Measurements from ENCODE around the gene INPP5A. TPM values are rescaled to one million over a fixed set of nuclear protein-coding genes. Genes with fewer than 3 reads are reported as not detected.

The INPP5A gene
- total and polyA plus RNA-seq, 2 experiments from 2014 or later = 41.2 to 53.6 TPM

DNA sequence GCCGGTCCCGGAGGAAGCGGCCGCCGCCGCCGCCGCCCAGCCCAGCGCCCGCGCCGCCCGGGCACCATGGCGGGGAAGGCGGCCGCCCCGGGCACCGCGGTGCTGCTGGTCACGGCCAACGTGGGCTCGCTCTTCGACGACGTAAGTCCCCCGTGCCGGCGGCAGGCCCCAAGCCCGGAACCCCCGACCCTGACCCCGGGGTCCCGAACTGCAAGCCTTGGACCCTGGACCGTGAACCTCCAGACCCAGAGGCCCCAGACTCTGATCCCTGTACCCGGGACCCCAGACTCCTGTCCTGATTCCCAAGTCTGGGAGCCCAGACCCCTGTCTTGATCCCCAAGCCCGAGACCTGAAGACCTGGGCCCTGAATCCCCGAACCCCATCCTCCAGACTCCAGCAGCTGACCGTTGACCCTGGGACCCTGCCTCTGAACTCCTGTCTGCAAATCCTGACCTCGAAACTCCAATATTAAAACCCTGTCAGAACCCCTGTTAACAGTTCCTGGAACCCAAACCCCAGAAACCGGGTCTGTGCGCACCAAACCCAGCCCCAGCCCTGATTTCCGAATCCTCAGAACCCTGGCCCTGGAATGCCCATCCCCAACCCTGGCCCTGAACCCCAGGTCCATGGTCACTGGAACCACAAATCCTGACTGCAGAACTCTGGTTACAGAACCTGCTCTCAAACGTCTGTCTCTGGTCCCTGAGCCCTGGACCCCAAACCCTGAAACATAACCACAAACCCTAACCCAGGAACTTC lies 623 bp downstream of the INPP5A start:
- no peaks in the 10 kb centered on the region for H3K36me3 ChIP-seq (replicated peaks; ENCODE audit: insufficient read depth, low read depth)
- peak overlapping the region; percentile 97 for H3K4me2 ChIP-seq
- H3K27me3 ChIP-seq = no peaks in the 10 kb centered on the region
- peaks cover 48% of the 10 kb centered on the region for H3K79me2 ChIP-seq
- H3K9me3 ChIP-seq (ENCODE audit: low read depth) = no peaks in the 10 kb centered on the region
- peak overlapping the region; percentile 19 for H3K27ac ChIP-seq
- peak overlapping the region; percentile 15 for H2AFZ ChIP-seq
- TF ChIP-seq EZH2 (IDR thresholded peaks at IDR 0.05; ENCODE audit: borderline replicate concordance) = no peak
- TF ChIP-seq EZH2phosphoT487 (IDR thresholded peaks at IDR 0.05; ENCODE audit: low read depth, severe bottlenecking, unreplicated experiment) = no peak
- TF ChIP-seq, protein P1, sequence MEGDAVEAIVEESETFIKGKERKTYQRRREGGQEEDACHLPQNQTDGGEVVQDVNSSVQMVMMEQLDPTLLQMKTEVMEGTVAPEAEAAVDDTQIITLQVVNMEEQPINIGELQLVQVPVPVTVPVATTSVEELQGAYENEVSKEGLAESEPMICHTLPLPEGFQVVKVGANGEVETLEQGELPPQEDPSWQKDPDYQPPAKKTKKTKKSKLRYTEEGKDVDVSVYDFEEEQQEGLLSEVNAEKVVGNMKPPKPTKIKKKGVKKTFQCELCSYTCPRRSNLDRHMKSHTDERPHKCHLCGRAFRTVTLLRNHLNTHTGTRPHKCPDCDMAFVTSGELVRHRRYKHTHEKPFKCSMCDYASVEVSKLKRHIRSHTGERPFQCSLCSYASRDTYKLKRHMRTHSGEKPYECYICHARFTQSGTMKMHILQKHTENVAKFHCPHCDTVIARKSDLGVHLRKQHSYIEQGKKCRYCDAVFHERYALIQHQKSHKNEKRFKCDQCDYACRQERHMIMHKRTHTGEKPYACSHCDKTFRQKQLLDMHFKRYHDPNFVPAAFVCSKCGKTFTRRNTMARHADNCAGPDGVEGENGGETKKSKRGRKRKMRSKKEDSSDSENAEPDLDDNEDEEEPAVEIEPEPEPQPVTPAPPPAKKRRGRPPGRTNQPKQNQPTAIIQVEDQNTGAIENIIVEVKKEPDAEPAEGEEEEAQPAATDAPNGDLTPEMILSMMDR (IDR thresholded peaks at IDR 0.05; ENCODE audit: poor library complexity) = no peak
- no peaks in the 10 kb centered on the region for H3K9me2 ChIP-seq (replicated peaks; ENCODE audit: insufficient read depth)
- peaks cover 37% of the 10 kb centered on the region for H4K20me1 ChIP-seq (ENCODE audit: insufficient read depth, poor library complexity, severe bottlenecking)
- peaks cover 40% of the 10 kb centered on the region for H3K4me1 ChIP-seq (ENCODE audit: insufficient read depth)
- H3K4me3 ChIP-seq = peak overlapping the region; percentile 89
- no peak for DNase-seq (ENCODE audit: low spot score)
- 30% methylated on average over 22 of the region's 42 CpGs for WGBS (ENCODE audit: low lambda C conversion rate, missing lambda C conversion rate)

DNA sequence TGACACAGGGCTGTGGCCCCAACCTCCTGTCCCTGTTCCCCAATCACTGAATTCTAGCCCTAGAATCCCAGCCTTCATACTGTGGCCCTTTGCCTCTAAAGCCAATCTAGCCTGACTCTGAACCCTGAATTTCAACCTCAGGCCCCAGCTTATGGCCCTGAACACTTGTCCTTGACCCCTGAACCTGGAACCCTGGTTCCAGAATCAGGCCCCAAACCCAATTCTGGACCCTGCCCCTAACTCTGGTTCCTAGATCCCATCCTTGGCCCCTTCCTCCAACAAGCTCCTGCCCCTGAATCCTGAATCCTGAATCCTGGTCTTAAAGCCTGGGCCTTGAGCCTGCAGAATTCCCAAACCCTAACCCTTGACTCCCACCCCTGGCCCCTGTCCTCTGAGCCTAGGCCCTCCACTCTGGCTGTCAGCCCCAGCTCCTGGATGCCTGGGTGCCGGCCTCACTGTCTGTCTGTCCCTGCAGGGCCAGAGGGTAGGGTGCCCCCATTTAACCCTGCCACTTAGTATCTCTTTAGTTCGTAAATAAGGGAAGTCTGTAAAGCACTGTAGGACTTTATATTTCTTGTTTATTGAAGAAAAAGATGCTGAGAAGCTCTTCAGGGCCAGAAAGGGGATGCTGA lies 1.3 kb downstream of the INPP5A start:
- WGBS (ENCODE audit: low lambda C conversion rate, missing lambda C conversion rate) = 80% methylated on average over 2 of the region's 2 CpGs
- no peaks in the 10 kb centered on the region for H3K9me2 ChIP-seq (replicated peaks; ENCODE audit: insufficient read depth)
- H3K36me3 ChIP-seq (replicated peaks; ENCODE audit: insufficient read depth, low read depth) = no peaks in the 10 kb centered on the region
- H3K79me2 ChIP-seq = peaks cover 55% of the 10 kb centered on the region
- peak overlapping the region; percentile 97 for H3K4me2 ChIP-seq
- no peak overlapping the region for H2AFZ ChIP-seq
- H3K27ac ChIP-seq = peak overlapping the region; percentile 50
- H4K20me1 ChIP-seq (ENCODE audit: insufficient read depth, poor library complexity, severe bottlenecking) = peaks cover 43% of the 10 kb centered on the region
- H3K27me3 ChIP-seq = no peaks in the 10 kb centered on the region
- no peak for DNase-seq (ENCODE audit: low spot score)
- no peaks in the 10 kb centered on the region for H3K9me3 ChIP-seq (ENCODE audit: low read depth)
- peaks cover 40% of the 10 kb centered on the region for H3K4me1 ChIP-seq (ENCODE audit: insufficient read depth)
- TF ChIP-seq, protein P1 (IDR thresholded peaks at IDR 0.05; ENCODE audit: poor library complexity) = no peak
- no peak for TF ChIP-seq EZH2phosphoT487 (IDR thresholded peaks at IDR 0.05; ENCODE audit: low read depth, severe bottlenecking, unreplicated experiment)
- no peak for TF ChIP-seq EZH2 (IDR thresholded peaks at IDR 0.05; ENCODE audit: borderline replicate concordance)
- peak overlapping the region; percentile 89 for H3K4me3 ChIP-seq

DNA sequence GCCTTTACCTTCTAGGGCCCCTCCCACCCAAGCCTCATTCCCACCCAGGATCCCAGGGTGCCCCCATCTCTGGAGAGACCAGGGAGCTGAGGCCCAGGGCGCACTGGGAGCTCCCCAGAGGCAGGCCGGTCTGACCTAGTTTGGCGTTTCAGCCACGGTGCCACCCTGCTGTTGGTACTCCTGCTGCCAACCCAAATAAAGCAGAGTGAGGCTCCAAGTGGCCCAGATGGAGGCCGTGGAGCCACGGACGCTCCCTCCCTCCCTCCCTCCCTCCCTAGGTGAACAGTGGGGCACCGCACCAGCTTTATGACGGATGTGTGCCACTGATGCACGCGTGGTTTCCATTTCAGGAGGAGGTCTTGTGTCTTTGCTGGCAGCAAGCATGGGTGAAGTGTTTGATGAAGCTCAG lies 1.8 kb downstream of the INPP5A start:
- Histone ChIP-seq H3K4me1 (ENCODE audit: insufficient read depth) (peaks cover 43% of the 10 kb centered on the region), H3K27me3 (no peaks in the 10 kb centered on the region), H3K4me2 (peak overlapping the region; percentile 97), H4K20me1 (ENCODE audit: insufficient read depth, poor library complexity, severe bottlenecking) (peaks cover 47% of the 10 kb centered on the region), H3K4me3 (no peak overlapping the region), H3K9me2 (replicated peaks; ENCODE audit: insufficient read depth) (no peaks in the 10 kb centered on the region), H2AFZ (no peak overlapping the region), H3K9me3 (ENCODE audit: low read depth) (no peaks in the 10 kb centered on the region), H3K27ac (peak overlapping the region; percentile 50), H3K79me2 (peaks cover 60% of the 10 kb centered on the region), H3K36me3 (replicated peaks; ENCODE audit: insufficient read depth, low read depth) (no peaks in the 10 kb centered on the region)
- TF ChIP-seq, protein P1 (IDR thresholded peaks at IDR 0.05; ENCODE audit: poor library complexity) = no peak
- TF ChIP-seq EZH2 (IDR thresholded peaks at IDR 0.05; ENCODE audit: borderline replicate concordance) (no peak), EZH2phosphoT487 (IDR thresholded peaks at IDR 0.05; ENCODE audit: low read depth, severe bottlenecking, unreplicated experiment) (no peak)
- DNase-seq (ENCODE audit: low spot score) = no peak
- 81% methylated on average over 10 of the region's 11 CpGs for WGBS (ENCODE audit: low lambda C conversion rate, missing lambda C conversion rate)
